HG03469 (cell line): ENCODE measurements around the gene CAPS2.

Experiments used
- ATAC-seq: cut with Tn5 transposase; IDR thresholded peaks from one replicate; pipeline ENCODE4 v1.9.1; 2021; ENCODE audit warnings: mild to moderate bottlenecking, moderate library complexity, moderate number of reproducible peaks; ENCODE audit not compliant: unreplicated experiment

The CAPS2 gene

DNA sequence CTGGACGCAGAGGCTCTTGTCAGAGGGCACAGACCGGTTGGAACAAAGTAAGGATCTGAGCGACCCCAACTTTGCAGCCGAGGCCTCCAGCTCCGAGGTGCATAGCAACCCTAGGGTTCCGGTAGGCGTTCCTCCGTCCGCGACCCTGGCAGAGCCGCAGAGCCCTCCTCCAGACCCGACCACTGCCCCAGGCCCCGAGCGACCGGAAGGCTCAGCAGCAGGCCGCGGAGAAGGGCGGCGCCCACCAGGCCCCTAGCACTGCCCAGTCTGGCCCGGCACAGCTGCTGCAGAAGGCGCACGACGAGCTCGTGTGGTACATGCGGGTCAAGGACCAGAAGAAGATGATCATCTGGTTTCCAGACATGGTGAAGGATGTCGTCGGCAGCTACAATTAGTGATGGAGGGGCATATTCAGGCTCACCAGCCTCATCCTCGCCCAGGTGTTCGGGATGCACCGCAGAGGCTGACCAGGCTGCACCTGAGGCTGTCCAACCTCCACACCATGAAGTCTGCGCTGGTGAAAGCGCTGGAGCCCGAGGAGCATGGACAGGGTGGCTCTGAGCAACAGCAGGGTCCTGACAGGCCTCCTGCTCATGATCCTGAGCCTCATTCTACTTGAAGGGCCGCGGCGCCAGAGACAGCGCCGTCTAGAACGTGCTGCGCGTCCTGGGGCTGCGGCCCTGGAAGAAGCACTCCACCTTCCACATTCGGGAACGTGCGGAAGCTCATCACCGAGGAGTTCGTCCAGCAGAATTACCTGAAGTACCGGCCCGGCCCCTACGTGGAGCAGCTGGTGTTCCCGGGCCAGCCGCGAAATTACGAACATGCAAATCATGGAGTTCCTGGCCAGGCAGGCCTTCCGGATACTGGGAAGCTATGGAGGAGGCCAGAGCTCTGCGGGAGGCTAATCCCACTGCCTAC, 24.5 kb downstream of the CAPS2 start:
- ATAC-seq = no peak

DNA sequence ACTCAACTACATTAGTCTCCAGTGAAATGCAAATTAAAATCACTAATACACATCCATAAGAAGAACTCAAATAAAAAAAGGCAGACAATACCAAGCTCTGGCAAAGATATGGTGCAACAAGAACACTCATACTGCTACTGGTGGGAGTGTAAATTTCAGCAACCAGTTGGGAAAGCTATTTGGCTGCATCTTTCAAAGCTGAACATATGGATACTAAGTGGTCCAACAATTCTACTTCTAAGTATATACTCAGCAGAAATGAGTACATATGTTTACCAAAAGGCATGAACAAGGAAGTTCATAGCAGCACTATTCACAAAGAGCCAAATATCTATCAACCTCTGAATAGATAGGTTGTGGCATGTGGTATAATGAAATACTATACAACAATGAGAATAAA, 27.3 kb downstream of the CAPS2 start:
- ATAC-seq = no peak

DNA sequence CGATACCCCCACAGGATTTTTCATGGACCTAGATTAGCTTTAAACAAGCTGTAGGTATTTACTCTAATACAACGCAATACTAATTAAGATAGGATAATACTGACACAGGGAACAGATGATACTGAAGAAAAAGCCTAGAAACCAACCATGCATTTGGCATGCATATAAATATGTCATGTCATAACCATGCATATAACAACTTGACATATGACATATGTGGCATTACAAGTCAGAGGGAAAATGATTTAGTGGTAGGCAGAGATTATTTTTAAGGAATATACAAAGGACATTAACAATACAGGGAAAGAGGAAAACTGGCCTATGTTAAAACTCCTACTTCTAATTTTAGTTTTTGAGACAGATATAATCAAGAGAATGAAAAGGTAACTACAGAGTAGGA, 27.9 kb downstream of the CAPS2 start:
- no peak for ATAC-seq

DNA sequence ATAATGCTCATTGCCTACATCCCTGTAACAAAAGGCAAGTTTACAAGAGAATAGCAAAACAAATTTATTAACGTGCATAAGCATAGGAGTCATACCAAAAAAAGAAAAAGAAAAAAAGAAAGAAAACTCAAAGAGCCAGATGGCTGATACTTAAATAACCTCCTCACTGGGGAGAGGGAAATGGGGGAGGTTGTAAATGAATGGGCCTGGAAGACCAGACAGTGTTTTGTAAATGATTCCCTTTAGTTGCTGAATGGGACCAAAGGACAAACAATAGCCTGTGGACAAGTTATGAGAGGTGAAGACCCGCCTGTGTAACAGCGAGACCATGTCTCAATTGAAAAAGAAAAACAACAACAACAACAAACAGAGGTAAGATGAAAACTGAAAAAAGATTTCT, 35.3 kb downstream of the CAPS2 start:
- no peak for ATAC-seq

DNA sequence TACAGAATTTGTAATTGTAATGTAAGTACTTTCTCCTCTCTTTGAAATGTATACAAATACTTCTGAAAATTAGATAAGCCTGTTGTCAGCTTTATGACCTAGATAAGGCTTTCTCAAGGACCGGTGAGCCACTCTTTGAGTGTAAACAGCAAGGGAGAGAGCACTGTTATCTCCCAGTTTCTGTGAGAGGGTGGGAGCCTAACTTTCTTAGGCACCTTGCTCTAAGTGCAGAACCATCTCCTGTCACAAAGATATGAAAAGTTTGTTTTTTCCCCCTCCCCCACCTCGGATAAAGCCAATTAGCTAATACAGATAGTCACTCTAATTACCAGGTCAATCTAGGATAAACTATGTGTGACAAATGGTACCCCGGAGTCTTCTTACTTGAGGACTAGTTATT, 35.8 kb downstream of the CAPS2 start:
- ATAC-seq = no peak

DNA sequence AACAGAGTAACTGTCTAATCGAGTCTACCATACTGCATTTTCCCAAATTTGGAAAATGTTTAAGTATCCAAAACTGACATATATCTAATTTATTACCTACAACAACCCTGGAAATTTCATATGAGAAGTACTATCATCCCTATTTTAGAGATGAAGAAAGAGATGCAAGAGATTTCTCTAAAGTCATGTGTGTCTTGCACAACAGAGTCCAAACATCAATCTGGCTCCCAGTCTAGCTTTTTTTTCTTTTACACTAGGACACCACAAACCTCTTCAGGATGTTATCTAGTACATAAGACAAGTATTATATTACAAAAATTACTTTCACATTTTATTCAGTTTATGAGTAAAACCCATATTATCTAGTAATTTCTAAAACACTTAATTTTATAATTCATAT, 39.1 kb downstream of the CAPS2 start:
- ATAC-seq = no peak

DNA sequence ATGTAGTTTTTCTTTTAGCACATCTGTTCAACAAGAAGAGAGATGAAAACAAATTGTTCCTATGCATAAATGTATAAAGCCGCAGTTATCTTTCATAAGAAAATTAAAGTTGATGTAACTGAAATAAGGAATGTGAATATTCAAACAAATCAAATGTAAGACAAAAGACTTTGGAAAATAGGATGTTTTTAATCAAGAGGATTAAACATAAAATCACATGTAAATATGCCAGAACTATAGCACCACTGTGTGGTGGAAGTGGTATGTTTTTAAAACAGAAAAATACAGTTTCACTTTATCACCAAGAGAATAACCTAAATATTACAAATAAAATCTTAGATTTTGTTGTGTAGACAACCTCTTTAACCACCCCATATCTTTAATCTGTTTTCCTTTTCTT, 40.4 kb downstream of the CAPS2 start:
- no peak for ATAC-seq

DNA sequence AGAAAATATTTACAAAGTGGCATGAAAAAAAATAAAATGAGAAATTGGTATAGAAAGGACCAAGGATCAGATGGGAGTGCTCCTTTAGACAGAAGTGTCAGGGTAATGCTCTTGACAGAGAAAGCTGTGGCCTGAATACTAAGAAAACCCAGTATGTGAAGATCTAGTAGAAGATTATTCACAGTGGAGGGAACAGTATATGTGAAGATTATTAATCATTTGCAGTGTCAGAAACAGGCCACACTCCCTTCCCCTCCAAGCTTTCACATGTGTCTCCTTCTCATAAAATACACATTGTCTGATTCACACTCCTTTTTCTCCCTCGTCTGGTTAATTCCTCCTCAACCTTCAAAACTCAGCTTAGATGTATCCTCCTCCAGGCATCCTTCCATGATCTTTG, 41.3 kb downstream of the CAPS2 start:
- no peak for ATAC-seq

DNA sequence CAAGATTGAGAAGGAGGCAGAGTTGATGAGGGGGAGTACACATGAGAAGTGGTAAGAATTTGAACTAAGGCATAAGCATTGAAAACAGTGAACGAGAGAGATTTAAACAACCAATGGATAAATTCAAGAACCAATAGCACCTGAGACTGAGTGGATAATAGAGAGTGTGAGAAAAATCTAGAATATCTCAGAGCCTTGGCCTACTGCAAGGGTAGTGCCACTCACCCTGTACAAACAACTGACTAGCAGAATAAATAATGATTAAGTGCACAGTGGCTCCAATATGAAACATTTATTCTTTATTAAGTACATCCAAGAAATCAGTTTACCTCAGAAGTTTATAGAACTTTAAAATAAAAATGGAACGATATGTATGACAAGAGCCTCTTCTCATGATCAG, 54.4 kb downstream of the CAPS2 start:
- ATAC-seq = no peak

DNA sequence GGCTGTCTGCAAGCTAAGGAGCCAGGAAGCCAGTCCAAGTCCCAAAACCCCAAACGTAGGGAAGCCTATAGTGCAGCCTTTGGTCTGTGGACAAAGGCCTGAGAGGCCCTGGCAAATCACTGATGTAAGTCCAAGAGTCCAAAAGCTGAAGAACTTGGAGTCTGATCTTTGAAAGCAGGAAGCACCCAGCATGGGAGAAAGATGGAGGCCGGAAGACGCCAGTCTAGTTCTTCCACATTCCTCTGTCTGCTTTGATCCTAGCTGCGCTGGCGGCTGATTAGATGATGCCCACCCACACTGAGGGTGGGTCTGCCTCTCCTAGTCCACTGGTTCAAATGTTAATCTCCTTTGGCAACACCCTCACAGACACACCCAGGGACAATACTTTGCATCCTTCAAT, 58.5 kb downstream of the CAPS2 start:
- ATAC-seq = no peak

DNA sequence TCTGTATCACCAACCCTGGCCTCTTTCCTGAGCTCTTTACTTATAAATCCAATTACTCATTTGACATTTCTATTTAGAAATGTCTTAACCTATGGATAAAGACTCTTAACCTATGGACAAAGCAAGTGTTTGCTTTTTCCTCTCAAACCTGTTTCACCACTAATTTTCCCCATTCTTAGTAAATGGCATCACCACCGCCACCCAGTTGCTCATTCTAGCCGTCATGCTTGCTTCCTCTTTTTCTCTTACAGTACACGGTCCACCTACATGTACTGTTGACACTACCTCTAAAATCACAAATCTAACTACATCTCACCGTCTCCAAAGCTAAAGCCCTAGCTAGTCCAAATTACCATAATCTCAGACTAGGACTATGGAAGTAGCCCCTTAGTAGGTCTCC, 60.0 kb downstream of the CAPS2 start:
- no peak for ATAC-seq

DNA sequence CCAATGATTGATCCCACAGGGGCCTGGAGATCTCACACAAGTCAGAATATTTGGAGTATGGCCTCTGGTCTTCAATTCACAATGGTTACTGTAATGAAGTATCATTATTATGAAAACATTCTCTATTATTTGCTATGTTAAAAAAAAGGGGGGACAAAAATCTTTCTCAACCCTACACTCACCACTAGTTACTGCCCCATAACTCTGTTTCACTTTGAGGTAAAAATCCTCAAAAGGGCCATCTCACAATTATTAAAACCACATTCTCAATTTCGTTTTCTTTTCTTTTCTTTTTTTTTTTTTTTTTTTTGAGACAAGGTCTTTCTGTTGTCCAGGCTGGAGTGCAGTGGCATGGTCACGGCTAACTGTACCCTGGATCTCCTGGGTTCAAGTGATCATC, 60.9 kb downstream of the CAPS2 start:
- no peak for ATAC-seq

DNA sequence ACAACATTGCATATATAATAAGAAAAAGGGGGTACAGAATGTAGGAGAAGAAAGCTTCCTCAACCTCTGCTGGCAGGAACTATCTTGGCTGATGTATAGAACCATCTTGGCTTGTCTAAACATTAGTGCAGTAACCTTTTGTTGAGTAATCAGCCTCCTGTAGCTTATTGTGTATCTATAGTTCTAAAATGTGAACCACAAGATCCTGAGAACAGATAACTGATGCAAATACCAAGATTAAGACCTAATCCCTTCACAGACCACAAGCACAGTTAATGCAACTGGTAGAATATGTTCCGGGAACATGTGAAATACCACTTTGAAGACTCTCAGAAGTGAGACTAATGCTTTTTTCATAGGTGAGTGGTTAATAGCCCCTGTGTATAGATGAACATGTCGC, 69.8 kb downstream of the CAPS2 start:
- ATAC-seq = no peak

DNA sequence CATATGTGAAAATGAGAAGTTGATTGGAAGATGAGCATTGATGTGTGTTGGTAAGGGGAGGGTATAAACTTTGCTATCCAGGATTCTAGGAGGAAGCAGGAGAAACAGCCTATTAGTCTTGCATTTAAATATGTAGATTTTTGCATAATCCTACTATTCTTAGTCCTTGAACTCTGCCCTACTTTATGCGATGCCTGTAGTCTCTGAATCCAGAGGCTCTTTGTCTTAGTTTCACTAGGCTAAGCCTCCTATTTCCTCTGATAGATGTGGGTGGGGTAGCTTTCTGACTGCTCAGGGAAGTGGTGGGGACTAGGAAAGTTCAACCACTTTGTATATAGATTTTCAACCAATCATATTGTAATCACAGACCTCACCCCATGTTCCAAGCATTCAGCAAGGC, 71.0 kb downstream of the CAPS2 start:
- no peak for ATAC-seq

DNA sequence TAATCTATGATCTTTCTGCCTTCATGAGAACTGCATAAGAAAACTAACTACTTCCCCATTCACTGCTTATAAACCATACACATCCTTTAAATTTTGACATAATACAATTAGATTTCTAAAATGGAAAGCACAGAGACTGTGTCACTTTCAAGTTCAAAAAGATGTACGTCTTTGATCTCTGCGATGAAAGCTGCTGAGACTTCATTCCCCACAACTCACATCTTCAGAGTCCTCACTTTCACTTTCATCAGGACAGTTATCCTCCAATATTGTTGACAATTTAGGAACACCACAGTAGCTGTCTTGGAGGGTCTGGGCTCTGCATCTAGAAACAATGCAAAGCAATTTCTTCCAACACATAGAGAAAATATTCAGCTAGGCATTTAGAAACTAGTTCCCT, 72.6 kb downstream of the CAPS2 start:
- no peak for ATAC-seq

DNA sequence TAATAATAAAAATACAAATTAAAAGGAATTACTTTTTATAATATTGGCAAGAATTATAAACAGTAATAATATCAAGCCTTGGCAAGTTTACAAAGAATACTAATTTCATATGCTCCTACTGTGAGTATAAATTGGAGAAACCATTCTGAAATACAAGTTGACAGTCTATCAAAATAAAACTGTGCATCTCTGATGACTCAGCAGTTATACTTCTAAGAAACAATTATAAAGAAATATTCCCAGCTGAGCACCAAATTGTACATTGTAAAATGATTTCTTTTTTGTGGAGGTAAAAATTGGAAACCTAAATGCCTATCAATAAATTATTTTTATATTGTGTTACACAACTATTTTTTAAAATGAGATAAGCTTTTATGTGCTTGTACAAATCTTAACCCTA, 85.0 kb downstream of the CAPS2 start:
- no peak for ATAC-seq

DNA sequence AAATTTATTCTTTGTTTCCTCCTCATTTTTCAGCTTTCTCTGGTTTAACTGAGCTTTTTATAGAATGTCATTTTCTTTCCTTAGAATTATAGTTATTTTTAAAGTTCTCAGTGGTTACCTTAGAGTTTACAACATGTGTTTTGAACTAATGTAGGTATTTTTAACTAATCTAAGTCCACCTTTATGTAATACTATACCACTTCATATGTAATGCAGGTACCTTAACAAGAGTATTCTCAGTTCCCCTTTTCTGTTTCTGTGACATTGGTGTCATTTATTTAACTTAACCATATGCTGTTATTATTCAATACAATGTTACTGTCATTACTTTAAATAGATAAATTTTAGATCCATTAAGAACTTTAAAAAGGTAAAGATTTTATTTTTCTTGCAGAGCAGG, 90.1 kb downstream of the CAPS2 start:
- ATAC-seq = peak; percentile 94

DNA sequence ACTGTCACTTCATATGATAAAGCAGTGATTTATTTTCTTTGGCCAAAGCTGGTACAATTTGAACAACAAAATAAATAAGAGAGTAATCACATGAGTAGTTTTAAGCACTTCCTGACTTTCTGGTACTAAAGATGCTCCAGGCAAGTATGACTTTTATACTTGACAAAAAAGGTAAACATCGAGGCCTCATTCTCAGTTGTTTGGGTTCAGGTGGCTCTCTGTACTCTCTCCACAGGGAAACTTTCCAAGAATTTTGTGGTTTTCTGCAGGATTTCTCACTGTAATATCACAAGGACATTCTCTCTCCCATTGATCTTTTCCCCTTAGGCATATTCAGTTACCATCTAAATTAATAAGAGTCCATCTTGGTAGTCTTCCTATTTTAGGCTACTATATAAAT, 93.9 kb downstream of the CAPS2 start:
- no peak for ATAC-seq

DNA sequence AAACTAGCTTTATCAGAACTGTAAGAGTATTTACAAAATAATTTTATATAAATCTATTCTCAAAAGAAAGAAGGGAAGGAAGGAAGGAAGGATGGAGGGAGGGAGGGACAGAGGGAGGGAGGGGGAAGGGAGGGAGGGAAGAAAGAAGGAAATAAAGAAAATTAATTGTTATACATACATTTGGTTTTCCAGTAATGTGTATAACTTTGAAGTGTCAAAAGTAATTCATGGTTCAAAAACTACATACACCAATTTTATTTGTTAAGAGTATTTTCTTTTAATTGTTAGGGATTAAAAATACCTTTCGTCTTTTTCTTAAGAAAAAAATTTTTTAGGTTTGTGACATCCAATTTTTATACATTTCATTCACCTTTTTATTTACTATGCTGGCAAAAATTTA, 103.0 kb downstream of the CAPS2 start:
- no peak for ATAC-seq
